GM18526 (cell line): ENCODE results near the gene INHA.

Source experiments
- POLR2A ChIP-seq: IDR thresholded peaks from 3 replicates; pipeline ENCODE4 v1.6.1; 2011; ENCODE audit not compliant: insufficient read length; ENCODE audit errors: extremely low read depth

INHA gene

GRCh38 chr2:219572237-219573001 lies at the start of gene INHA:
TSS of gene INHA (plus strand) at chr2:219572310. CDS start at chr2:219572375, 65 bp downstream.
- TF ChIP-seq POLR2A, result no peak

GRCh38 chr2:219523031-219523671 lies 49.0 kb upstream of the INHA start:
- TF ChIP-seq POLR2A, result no peak

GRCh38 chr2:219524817-219525216 lies 47.3 kb upstream of the INHA start:
- no peak for TF ChIP-seq POLR2A

- TF ChIP-seq POLR2A, result no peak
Observed at GRCh38 chr2:219525533-219526232, 46.4 kb upstream of the INHA start.

- no peak for TF ChIP-seq POLR2A
Observed at GRCh38 chr2:219526320-219527075, 45.6 kb upstream of the INHA start.

- no peak for TF ChIP-seq POLR2A
Observed at GRCh38 chr2:219527076-219527394, 45.1 kb upstream of the INHA start.

GRCh38 chr2:219527472-219527871 lies 44.6 kb upstream of the INHA start:
- no peak for TF ChIP-seq POLR2A

- TF ChIP-seq POLR2A, result no peak
Observed at GRCh38 chr2:219530048-219530963, 41.8 kb upstream of the INHA start.

GRCh38 chr2:219531639-219532377 lies 40.3 kb upstream of the INHA start:
- TF ChIP-seq POLR2A, result no peak

GRCh38 chr2:219532378-219532649 lies 39.8 kb upstream of the INHA start:
- TF ChIP-seq POLR2A, result no peak

GRCh38 chr2:219533930-219534661 lies 38.0 kb upstream of the INHA start:
- TF ChIP-seq POLR2A, result no peak

- TF ChIP-seq POLR2A, result no peak
Observed at GRCh38 chr2:219536425-219536824, 35.7 kb upstream of the INHA start.

GRCh38 chr2:219536967-219537366 lies 35.1 kb upstream of the INHA start:
- no peak for TF ChIP-seq POLR2A
